H1 (cell line): ENCODE data around the gene LRTM1. TPM values are rescaled to one million over a fixed set of nuclear protein-coding genes. Genes with fewer than 3 reads are reported as not detected.

ENCODE experiments used
- CTCF ChIA-PET: fragments of 300-600 bp; sonication (Branson Sonifier 250); formaldehyde crosslinking; loops from one replicate; lab custom pipeline; 2021; ENCODE audit not compliant: partially characterized antibody; lab: Charles Lee
- POLR2A ChIA-PET: fragments of 300-600 bp; sonication (Branson Sonifier 250); formaldehyde crosslinking; loops from one replicate; lab custom pipeline; 2021; ENCODE audit warnings: inconsistent platforms; ENCODE audit not compliant: partially characterized antibody; lab: Charles Lee
- DNase-seq, 2 experiments: peaks; one replicate each; pipeline versions ENCODE4 v3.0.0 to v3.0.0-alpha.2; 2010 to 2022; ENCODE audit warnings: low spot score in 2 of 2, low read depth in 1 of 2, mixed read lengths in 1 of 2
- FAIRE-seq: peaks from 2 replicates; lab custom pipeline; 2011; peaks lifted over from hg19 to GRCh38; lab: Jason Lieb, UNC
- H2AFZ ChIP-seq: 2 replicates; pipeline ENCODE4 v1.8.1; 2012; ENCODE audit warnings: low read length, inconsistent platforms
- H2AK5ac ChIP-seq: 2 replicates; pipeline ENCODE4 v1.6.1; 2013; ENCODE audit warnings: low read depth, low read length
- H2BK120ac ChIP-seq: replicated peaks from 2 replicates; pipeline ENCODE3; 2013; ENCODE audit warnings: low read depth, low read length, inconsistent platforms
- H2BK12ac ChIP-seq: 2 replicates; pipeline ENCODE4 v1.6.1; 2013; ENCODE audit warnings: low read depth, low read length
- H2BK15ac ChIP-seq: 2 replicates; pipeline ENCODE4 v1.6.1; 2013; ENCODE audit warnings: low read length
- H2BK20ac ChIP-seq: 2 replicates; pipeline ENCODE4 v1.6.1; 2013; ENCODE audit warnings: low read length
- H2BK5ac ChIP-seq: 2 replicates; pipeline ENCODE4 v1.6.1; 2013; ENCODE audit warnings: low read depth, low read length
- H3K14ac ChIP-seq: 2 replicates; pipeline ENCODE4 v1.6.1; 2013; ENCODE audit warnings: inconsistent platforms; ENCODE audit not compliant: insufficient read length
- H3K18ac ChIP-seq: 2 replicates; pipeline ENCODE4 v1.6.1; 2013; ENCODE audit warnings: low read length; ENCODE audit errors: extremely low read depth
- H3K23ac ChIP-seq: 2 replicates; pipeline ENCODE4 v1.6.1; 2013; ENCODE audit warnings: inconsistent platforms; ENCODE audit not compliant: insufficient read length
- H3K23me2 ChIP-seq: 2 replicates; pipeline ENCODE4 v1.6.1; 2013; ENCODE audit warnings: low read depth, low read length
- H3K27ac ChIP-seq: 2 replicates; pipeline ENCODE4 v1.6.1; 2011; ENCODE audit warnings: low read depth, low read length, inconsistent platforms
- H3K27me3 ChIP-seq, 4 experiments: replicated peaks in 1 of 4; 1 replicate in 1 of 4; 2 replicates in 3 of 4; pipeline versions ENCODE4 v1.6.1 to v1.8.1; 2011 to 2013; ENCODE audit warnings: low read length in 3 of 4, mild to moderate bottlenecking in 3 of 4, inconsistent platforms in 2 of 4, mixed read lengths in 2 of 4, moderate library complexity in 1 of 4; ENCODE audit not compliant: control insufficient read depth in 3 of 4, insufficient read depth in 3 of 4; ENCODE audit errors: extremely low read depth in 1 of 4
- H3K36me3 ChIP-seq, 4 experiments: 2 replicates each; pipeline versions ENCODE4 v1.6.1 to v1.8.1; 2011 to 2013; ENCODE audit warnings: mild to moderate bottlenecking in 4 of 4, low read length in 3 of 4, moderate library complexity in 2 of 4, control low read depth in 1 of 4, inconsistent platforms in 1 of 4; ENCODE audit not compliant: insufficient read depth in 4 of 4, control insufficient read depth in 2 of 4
- H3K4ac ChIP-seq: replicated peaks from 2 replicates; pipeline ENCODE3; 2013; ENCODE audit warnings: low read length, low read depth, mixed read lengths, inconsistent platforms; ENCODE audit not compliant: insufficient read length
- H3K4me1 ChIP-seq, 4 experiments: replicated peaks in 1 of 4; 1 replicate in 1 of 4; 2 replicates in 3 of 4; pipeline versions ENCODE4 v1.6.1 to v1.8.1; 2011 to 2013; ENCODE audit warnings: low read length in 3 of 4, inconsistent platforms in 2 of 4, mixed read lengths in 1 of 4; ENCODE audit not compliant: insufficient read depth in 4 of 4, control insufficient read depth in 3 of 4
- H3K4me2 ChIP-seq, 2 experiments: 2 replicates each; pipeline versions ENCODE4 v1.6.1 to v1.8.1; 2011 to 2013; ENCODE audit warnings: low read depth in 2 of 2, low read length in 2 of 2, control low read depth in 1 of 2, inconsistent platforms in 1 of 2, mild to moderate bottlenecking in 1 of 2; ENCODE audit not compliant: insufficient read depth in 1 of 2
- H3K4me3 ChIP-seq, 4 experiments: fragments of 200-600, 300-600 bp in 1 of 4; sonication (generic), shearing (Covaris generic), sonication (Bioruptor Twin) in 1 of 4; 2 replicates each; pipeline versions ENCODE4 v1.5.1 to v1.8.1; 2011 to 2016; ENCODE audit warnings: low read length in 4 of 4, low read depth in 3 of 4, control low read depth in 2 of 4, inconsistent platforms in 2 of 4, mild to moderate bottlenecking in 2 of 4, mixed read lengths in 1 of 4, moderate library complexity in 1 of 4; ENCODE audit not compliant: insufficient read depth in 2 of 4; ENCODE audit errors: extremely low read depth in 1 of 4
- H3K56ac ChIP-seq: replicated peaks from 2 replicates; pipeline ENCODE3; 2013; ENCODE audit warnings: low read depth, mild to moderate bottlenecking, mixed read lengths, low read length, inconsistent platforms; ENCODE audit not compliant: insufficient read length
- H3K79me1 ChIP-seq: 2 replicates; pipeline ENCODE4 v1.6.1; 2013; ENCODE audit warnings: low read depth, low read length, control low read depth
- H3K79me2 ChIP-seq, 2 experiments: 2 replicates each; pipeline versions ENCODE4 v1.6.1 to v1.8.1; 2012 to 2013; ENCODE audit warnings: low read length in 2 of 2, mild to moderate bottlenecking in 2 of 2, inconsistent platforms in 1 of 2; ENCODE audit not compliant: insufficient read depth in 2 of 2, control insufficient read depth in 1 of 2
- H3K9ac ChIP-seq, 4 experiments: replicated peaks in 1 of 4; 1 replicate in 1 of 4; 2 replicates in 3 of 4; pipeline versions ENCODE4 v1.6.1 to v1.8.1; 2011 to 2013; ENCODE audit warnings: low read depth in 3 of 4, low read length in 3 of 4, control low read depth in 2 of 4, mild to moderate bottlenecking in 2 of 4, moderate library complexity in 2 of 4, inconsistent platforms in 1 of 4; ENCODE audit errors: extremely low read depth in 1 of 4
- H3K9me3 ChIP-seq, 2 experiments: 2 replicates each; pipeline versions ENCODE4 v1.6.1 to v1.8.1; 2012 to 2013; ENCODE audit warnings: mild to moderate bottlenecking in 2 of 2, moderate library complexity in 2 of 2, control low read depth in 1 of 2, inconsistent platforms in 1 of 2, low read depth in 1 of 2, low read length in 1 of 2, mixed read lengths in 1 of 2; ENCODE audit not compliant: insufficient read depth in 2 of 2
- H4K20me1 ChIP-seq, 2 experiments: replicated peaks in 1 of 2; 2 replicates each; pipeline versions ENCODE3 to v1.8.1; 2011 to 2013; ENCODE audit warnings: inconsistent platforms in 2 of 2, low read length in 2 of 2, mild to moderate bottlenecking in 1 of 2; ENCODE audit not compliant: insufficient read depth in 2 of 2, control insufficient read depth in 1 of 2
- H4K5ac ChIP-seq: 2 replicates; pipeline ENCODE4 v1.6.1; 2013; ENCODE audit warnings: low read length, low read depth, mixed read lengths, inconsistent platforms; ENCODE audit not compliant: insufficient read length
- H4K8ac ChIP-seq: 2 replicates; pipeline ENCODE4 v1.8.0; 2013; ENCODE audit warnings: mild to moderate bottlenecking, moderate library complexity, low read length, inconsistent platforms; ENCODE audit not compliant: insufficient read depth; ENCODE audit errors: extremely low read depth
- H4K91ac ChIP-seq: replicated peaks from 2 replicates; pipeline ENCODE3; 2013; ENCODE audit warnings: low read length, mixed read lengths, inconsistent platforms; ENCODE audit not compliant: insufficient read length
- CBX8 ChIP-seq: fragments of 300-800, 300-1000 bp; sonication (generic); IDR thresholded peaks from 2 replicates; pipeline ENCODE4 v1.7.1; 2016; ENCODE audit warnings: low read depth, low read length, borderline replicate concordance
- CREB1 ChIP-seq: IDR thresholded peaks from 2 replicates; pipeline ENCODE4 v1.6.1; 2012; ENCODE audit warnings: inconsistent platforms
- MAFK ChIP-seq: IDR thresholded peaks from 2 replicates; pipeline ENCODE4 v1.6.1; 2012; ENCODE audit warnings: low read depth, mild to moderate bottlenecking, improper control_type of control experiment, low read length
- NANOG ChIP-seq: IDR thresholded peaks from 2 replicates; pipeline ENCODE4 v1.6.1; 2011; ENCODE audit warnings: low read length, low read depth, mild to moderate bottlenecking, inconsistent platforms; ENCODE audit not compliant: insufficient read depth, poor library complexity, severe bottlenecking
- POLR2A ChIP-seq, 2 experiments: IDR thresholded peaks; 1 replicate in 1 of 2; 2 replicates in 1 of 2; pipeline ENCODE4 v1.6.1; 2011; ENCODE audit warnings: low read depth in 2 of 2, low read length in 2 of 2, mild to moderate bottlenecking in 2 of 2; ENCODE audit errors: control extremely low read depth in 1 of 2
- RBBP5 ChIP-seq: IDR thresholded peaks from 2 replicates; pipeline ENCODE4 v1.7.1; 2012; ENCODE audit warnings: low read depth, mild to moderate bottlenecking, inconsistent platforms, low read length, moderate library complexity, borderline replicate concordance
- RXRA ChIP-seq: IDR thresholded peaks from 2 replicates; pipeline ENCODE4 v1.6.1; 2011; ENCODE audit warnings: low read depth, mild to moderate bottlenecking, low read length, moderate library complexity; ENCODE audit not compliant: insufficient read depth
- SIRT6 ChIP-seq: IDR thresholded peaks from one replicate; pipeline ENCODE4 v1.7.1; 2012; ENCODE audit warnings: low read length, inconsistent platforms
- SIX5 ChIP-seq: IDR thresholded peaks from 2 replicates; pipeline ENCODE4 v1.6.1; 2011; ENCODE audit warnings: mild to moderate bottlenecking, low read depth, low read length
- TAF7 ChIP-seq: optimal IDR thresholded peaks from 2 replicates; pipeline ENCODE3; 2011; ENCODE audit warnings: low read depth, mild to moderate bottlenecking, inconsistent platforms, low read length, moderate library complexity, borderline replicate concordance
- WGBS, 2 experiments: shearing (Covaris generic) in 1 of 2; methylation state at CpG; one replicate each; pipeline versions ENCODE4 v1.1.6 to v1.1.7; 2013 to 2015; ENCODE audit warnings: low lambda C conversion rate in 2 of 2, mixed read lengths in 2 of 2, inconsistent platforms in 1 of 2, low coverage in 1 of 2, missing lambda C conversion rate in 1 of 2; ENCODE audit not compliant: insufficient replicate concordance in 2 of 2, insufficient coverage in 1 of 2, insufficient read length in 1 of 2; ENCODE audit errors: extremely low coverage in 1 of 2, missing lambda C conversion rate in 1 of 2; 5-methylcytosine and 5-hydroxymethylcytosine counted together
- polyA plus RNA-seq, 7 experiments: library from polyadenylated mRNA; depleted of rRNA in 3 of 7; stranded (reverse) in 5 of 7; unstranded in 2 of 7; fragments of >200 nt in 5 of 7; fragments of 200-250 nt in 2 of 7; gene quantifications; 1 replicate in 5 of 7; 2 replicates in 1 of 7; 4 replicates in 1 of 7; pipeline versions ENCODE4 v1.2.1 to v1.2.3, GENCODE V29; 2011 to 2013; ENCODE audit warnings: missing spikeins in 2 of 7, mixed read lengths in 2 of 7
- total RNA-seq: library from RNA; stranded (reverse); fragmentation: NEBNext Ultra II Directional; extraction: Animal tissue kit (Norgen Biotek cat#: 25700); gene quantifications from 2 replicates; pipeline ENCODE4 v1.2.1, GENCODE V29; 2021
- TF ChIP-seq, protein P1 (sequence below), 3 experiments: IDR thresholded peaks; 1 replicate in 2 of 3; 2 replicates in 1 of 3; pipeline versions ENCODE4 v1.5.1 to v1.6.1; 2011; ENCODE audit warnings: low read length in 3 of 3, mild to moderate bottlenecking in 3 of 3, inconsistent platforms in 2 of 3, low read depth in 1 of 3, moderate library complexity in 1 of 3; ENCODE audit not compliant: insufficient read depth in 1 of 3; ENCODE audit errors: control extremely low read depth in 1 of 3
- TF ChIP-seq, protein P2 (sequence below): IDR thresholded peaks from 2 replicates; pipeline ENCODE4 v1.6.1; 2011; ENCODE audit warnings: low read depth, mild to moderate bottlenecking, low read length; ENCODE audit not compliant: insufficient read depth

LRTM1 gene
- total and polyA plus RNA-seq, 2 of the 8 experiments (the other 6 are each of a cell fraction or from before 2014, with no cell fraction given): not detected

- WGBS, 2 experiments: 95% methylated on average over 2 of the region's 2 CpGs; no CpG with 5 or more reads in 1 of the 2 experiments
- no peak overlapping the region for H3K27ac ChIP-seq
- no peak for TF ChIP-seq RXRA
- no peak for TF ChIP-seq NANOG
- TF ChIP-seq, protein P1, sequence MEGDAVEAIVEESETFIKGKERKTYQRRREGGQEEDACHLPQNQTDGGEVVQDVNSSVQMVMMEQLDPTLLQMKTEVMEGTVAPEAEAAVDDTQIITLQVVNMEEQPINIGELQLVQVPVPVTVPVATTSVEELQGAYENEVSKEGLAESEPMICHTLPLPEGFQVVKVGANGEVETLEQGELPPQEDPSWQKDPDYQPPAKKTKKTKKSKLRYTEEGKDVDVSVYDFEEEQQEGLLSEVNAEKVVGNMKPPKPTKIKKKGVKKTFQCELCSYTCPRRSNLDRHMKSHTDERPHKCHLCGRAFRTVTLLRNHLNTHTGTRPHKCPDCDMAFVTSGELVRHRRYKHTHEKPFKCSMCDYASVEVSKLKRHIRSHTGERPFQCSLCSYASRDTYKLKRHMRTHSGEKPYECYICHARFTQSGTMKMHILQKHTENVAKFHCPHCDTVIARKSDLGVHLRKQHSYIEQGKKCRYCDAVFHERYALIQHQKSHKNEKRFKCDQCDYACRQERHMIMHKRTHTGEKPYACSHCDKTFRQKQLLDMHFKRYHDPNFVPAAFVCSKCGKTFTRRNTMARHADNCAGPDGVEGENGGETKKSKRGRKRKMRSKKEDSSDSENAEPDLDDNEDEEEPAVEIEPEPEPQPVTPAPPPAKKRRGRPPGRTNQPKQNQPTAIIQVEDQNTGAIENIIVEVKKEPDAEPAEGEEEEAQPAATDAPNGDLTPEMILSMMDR (IDR thresholded peaks at IDR 0.05; ENCODE audit: control extremely low read depth in 1 of 3, insufficient read depth in 1 of 3, low read depth in 1 of 3, low read length in 3 of 3): no peak
- TF ChIP-seq MAFK: no peak
- TF ChIP-seq, protein P2, sequence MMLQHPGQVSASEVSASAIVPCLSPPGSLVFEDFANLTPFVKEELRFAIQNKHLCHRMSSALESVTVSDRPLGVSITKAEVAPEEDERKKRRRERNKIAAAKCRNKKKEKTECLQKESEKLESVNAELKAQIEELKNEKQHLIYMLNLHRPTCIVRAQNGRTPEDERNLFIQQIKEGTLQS: no peak
- TF ChIP-seq POLR2A (IDR thresholded peaks at IDR 0.05; ENCODE audit: control extremely low read depth in 1 of 2, low read depth in 2 of 2, low read length in 2 of 2): no peak
- TF ChIP-seq TAF7: no peak
- TF ChIP-seq SIRT6: no peak
- TF ChIP-seq CBX8: no peak
- TF ChIP-seq SIX5: no peak
- no peak for TF ChIP-seq CREB1
- TF ChIP-seq RBBP5: no peak
Measured at GRCh38 chr3:54906763-54907162, 21.1 kb downstream of the LRTM1 start.

More at GRCh38 chr3:54906763-54907162, 21.1 kb downstream of the LRTM1 start:
- Histone ChIP-seq H4K8ac (no peak overlapping the region), H2BK120ac (no peak overlapping the region), H4K20me1 (no peaks in the 10 kb centered on the region), H3K4me2 (no peak overlapping the region), H3K9ac (no peak overlapping the region), H3K56ac (no peak overlapping the region), H3K9me3 (no peaks in the 10 kb centered on the region; a peak in 1 of 4 replicates), H4K91ac (no peak overlapping the region), H2AFZ (no peak overlapping the region), H3K4ac (no peak overlapping the region), H4K5ac (no peak overlapping the region), H3K23me2 (no peaks in the 10 kb centered on the region), H2BK5ac (no peak overlapping the region), H3K36me3 (no peaks in the 10 kb centered on the region), H3K14ac (no peak overlapping the region), H3K27me3 (no peaks in the 10 kb centered on the region), H3K4me1 (no peaks in the 10 kb centered on the region), H3K4me3 (no peak overlapping the region), H2BK20ac (no peak overlapping the region), H2BK15ac (no peak overlapping the region), H2BK12ac (no peak overlapping the region), H3K18ac (no peak overlapping the region), H3K79me1 (no peaks in the 10 kb centered on the region), H3K23ac (no peak overlapping the region), H3K79me2 (no peaks in the 10 kb centered on the region), H2AK5ac (no peak overlapping the region)
- ChIA-PET CTCF (interaction anchor here (1.3 to 2.7 kb wide), 2 partner anchors 76 to 82 kb away, joined by 4 to 7 read pairs; no protein-coding TSS in a partner anchor), POLR2A (no interaction called here)
- FAIRE-seq (no peak), DNase-seq (no peak)
